SK-N-SH (cell line): Measurements from ENCODE around the gene TMEM50B. TPM values are rescaled to one million over a fixed set of nuclear protein-coding genes. Genes with fewer than 3 reads are reported as not detected.

Experiments
- CTCF ChIA-PET: fragments of 300-600, 350-600 bp; formaldehyde crosslinking; extraction: SDS; loops from one replicate; lab custom pipeline; 2021; lab: Yijun Ruan, JAX
- POLR2A ChIA-PET: fragments of 350-600 bp; sonication (Branson Sonifier 250); formaldehyde crosslinking; extraction: SDS; loops from one replicate; lab custom pipeline; 2020; ENCODE audit warnings: antibody characterized with exemption, inconsistent platforms; lab: Yijun Ruan, JAX
- DNase-seq: peaks from one replicate; pipeline ENCODE4 v3.0.0; 2012
- H2AFZ ChIP-seq: fragments of 200-600 bp; sonication (generic); 2 replicates; pipeline ENCODE4 v1.8.1; 2016; ENCODE audit warnings: antibody characterized with exemption, mild to moderate bottlenecking, low read depth
- H3F3A ChIP-seq: fragments of 200-600 bp; sonication (generic); replicated peaks from 2 replicates; pipeline ENCODE3; 2016; ENCODE audit warnings: antibody characterized with exemption, mild to moderate bottlenecking; ENCODE audit not compliant: insufficient read depth
- H3K27ac ChIP-seq, 2 experiments: fragments of 200-500 bp in 1 of 2; fragments of 200-600 bp in 1 of 2; sonication (Bioruptor generic) in 1 of 2; sonication (generic), shearing (Covaris generic) in 1 of 2; 2 replicates each; pipeline versions ENCODE4 v1.5.1 to v1.6.1; 2014 to 2016; ENCODE audit warnings: low read depth in 2 of 2, inconsistent platforms in 1 of 2, low read length in 1 of 2, mild to moderate bottlenecking in 1 of 2, mixed read lengths in 1 of 2
- H3K27me3 ChIP-seq: fragments of 200-600 bp; sonication (generic), shearing (Covaris generic); 2 replicates; pipeline ENCODE4 v1.6.1; 2016; ENCODE audit warnings: mixed run types; ENCODE audit not compliant: insufficient read depth
- H3K36me3 ChIP-seq, 2 experiments: fragments of 200-500 bp in 1 of 2; fragments of 200-600 bp in 1 of 2; sonication (Bioruptor generic) in 1 of 2; sonication (generic) in 1 of 2; replicated peaks in 1 of 2; 2 replicates each; pipeline versions ENCODE3 to v1.5.1; 2014 to 2016; ENCODE audit warnings: low read length in 1 of 2, mild to moderate bottlenecking in 1 of 2; ENCODE audit not compliant: insufficient read depth in 2 of 2, control insufficient read depth in 1 of 2
- H3K4me1 ChIP-seq, 2 experiments: fragments of 200-500 bp in 1 of 2; fragments of 200-600 bp in 1 of 2; sonication (Bioruptor generic) in 1 of 2; sonication (generic), shearing (Covaris generic) in 1 of 2; 2 replicates each; pipeline versions ENCODE4 v1.5.1 to v1.6.1; 2014 to 2016; ENCODE audit warnings: low read depth in 1 of 2, low read length in 1 of 2, mixed run types in 1 of 2; ENCODE audit not compliant: insufficient read depth in 2 of 2, control insufficient read depth in 1 of 2
- H3K4me2 ChIP-seq: fragments of 200-600 bp; sonication (generic), shearing (Covaris generic); 2 replicates; pipeline ENCODE4 v1.6.1; 2017; ENCODE audit warnings: mixed run types
- H3K4me3 ChIP-seq, 2 experiments: fragments of 200-500 bp in 1 of 2; fragments of 200-600 bp in 1 of 2; sonication (Bioruptor generic) in 1 of 2; sonication (generic), shearing (Covaris generic) in 1 of 2; 2 replicates each; pipeline versions ENCODE4 v1.5.1 to v1.8.1; 2014 to 2016; ENCODE audit warnings: low read depth in 2 of 2, inconsistent platforms in 1 of 2, low read length in 1 of 2, mild to moderate bottlenecking in 1 of 2, mixed read lengths in 1 of 2, moderate library complexity in 1 of 2
- H3K79me2 ChIP-seq: fragments of 200-600 bp; sonication (generic); 2 replicates; pipeline ENCODE4 v1.8.1; 2017; ENCODE audit warnings: mild to moderate bottlenecking; ENCODE audit not compliant: insufficient read depth
- H3K9ac ChIP-seq: fragments of 200-600 bp; sonication (generic); 2 replicates; pipeline ENCODE4 v1.6.1; 2017; ENCODE audit warnings: mixed run types
- H3K9me2 ChIP-seq: fragments of 200-600 bp; sonication (generic); 2 replicates; pipeline ENCODE4 v1.6.1; 2017; ENCODE audit warnings: mixed run types
- H3K9me3 ChIP-seq: fragments of 200-600 bp; sonication (generic); 2 replicates; pipeline ENCODE4 v1.6.1; 2017; ENCODE audit warnings: mixed run types, mild to moderate bottlenecking, moderate library complexity
- H4K20me1 ChIP-seq: fragments of 200-600 bp; sonication (generic); 2 replicates; pipeline ENCODE4 v1.6.1; 2017; ENCODE audit warnings: mild to moderate bottlenecking, mixed run types; ENCODE audit not compliant: insufficient read depth
- ELF1 ChIP-seq: IDR thresholded peaks from 2 replicates; pipeline ENCODE4 v1.4.0; 2012
- EZH2phosphoT487 ChIP-seq: fragments of 200-600 bp; sonication (generic); IDR thresholded peaks from 2 replicates; pipeline ENCODE4 v1.6.1; 2017; ENCODE audit warnings: low read depth, mixed run types, mild to moderate bottlenecking, antibody characterized with exemption, moderate library complexity, borderline replicate concordance
- FOXM1 ChIP-seq: IDR thresholded peaks from 2 replicates; pipeline ENCODE4 v1.4.0; 2012; ENCODE audit warnings: low read depth, mild to moderate bottlenecking
- GATA2 ChIP-seq: sonication (generic); formaldehyde crosslinking; IDR thresholded peaks from 2 replicates; pipeline ENCODE4 v1.5.0; 2020; ENCODE audit warnings: mild to moderate bottlenecking, missing genetic modification reagents
- MXI1 ChIP-seq: IDR thresholded peaks from 2 replicates; pipeline ENCODE4 v1.6.1; 2012; ENCODE audit warnings: mild to moderate bottlenecking, low read depth, low read length, improper control_type of control experiment
- NFIC ChIP-seq: IDR thresholded peaks from 2 replicates; pipeline ENCODE4 v1.4.0; 2012; ENCODE audit warnings: borderline replicate concordance
- NRF1 ChIP-seq: IDR thresholded peaks from 2 replicates; pipeline ENCODE4 v1.6.1; 2012; ENCODE audit warnings: low read depth, mild to moderate bottlenecking, low read length
- REST ChIP-seq: IDR thresholded peaks from 2 replicates; pipeline ENCODE4 v1.6.1; 2012; ENCODE audit warnings: mild to moderate bottlenecking, low read depth, low read length, moderate library complexity
- RFX5 ChIP-seq: IDR thresholded peaks from 2 replicates; pipeline ENCODE4 v1.6.1; 2012; ENCODE audit warnings: mild to moderate bottlenecking, improper control_type of control experiment, low read length
- SMC3 ChIP-seq: IDR thresholded peaks from 2 replicates; pipeline ENCODE4 v1.6.1; 2012; ENCODE audit warnings: low read depth, low read length, improper control_type of control experiment
- TAF1 ChIP-seq: IDR thresholded peaks from 2 replicates; pipeline ENCODE4 v1.6.1; 2012; ENCODE audit warnings: low read depth, mild to moderate bottlenecking, low read length, moderate library complexity, borderline replicate concordance
- YY1 ChIP-seq: IDR thresholded peaks from 2 replicates; pipeline ENCODE4 v1.4.0; 2012; ENCODE audit warnings: low read depth, mild to moderate bottlenecking
- ZBTB33 ChIP-seq: IDR thresholded peaks from 2 replicates; pipeline ENCODE4 v1.4.0; 2012; ENCODE audit warnings: low read depth, borderline replicate concordance
- WGBS: methylation state at CpG from one replicate; pipeline ENCODE4 v1.1.6; 2017; ENCODE audit warnings: low lambda C conversion rate; 5-methylcytosine and 5-hydroxymethylcytosine counted together
- polyA plus RNA-seq, 3 experiments: library from polyadenylated mRNA; depleted of rRNA; stranded (reverse); fragments of >200 nt; gene quantifications; 2 replicates each; pipeline ENCODE4 v1.2.3, GENCODE V29; 2012

The TMEM50B gene
- polyA plus RNA-seq, 1 of the 3 experiments (the other 2 are of a cell fraction) = 27.3 TPM

- TF ChIP-seq REST = no peak
- TF ChIP-seq SMC3 = no peak
- no peak for TF ChIP-seq FOXM1
- no peak for TF ChIP-seq ELF1
- no peak for TF ChIP-seq RFX5
- TF ChIP-seq EZH2phosphoT487 = no peak
- TF ChIP-seq YY1 = no peak
- TF ChIP-seq ZBTB33 = no peak
- TF ChIP-seq MXI1 = no peak
Observed at GRCh38 chr21:33481314-33481943, 1.7 kb upstream of the TMEM50B start (continued).

- Histone ChIP-seq H3K4me3 (peak overlapping the region; percentile 65 to 75), H3K36me3 (no peaks in the 10 kb centered on the region), H3K9me3 (no peaks in the 10 kb centered on the region), H3K4me2 (peak overlapping the region; percentile 85), H3K9me2 (no peaks in the 10 kb centered on the region), H3F3A (peaks cover 16% of the 10 kb centered on the region), H3K4me1 (peaks cover 0 to 4% of the 10 kb centered on the region in 2 experiments; a peak in 1 of 4 replicates), H4K20me1 (no peaks in the 10 kb centered on the region; the same call in 1 of the 2 replicates), H3K9ac (peak overlapping the region; percentile 87), H3K79me2 (peaks cover 32% of the 10 kb centered on the region), H2AFZ (peak overlapping the region; percentile 97), H3K27ac (peak overlapping the region; percentile 87 to 89), H3K27me3 (no peaks in the 10 kb centered on the region)
- CTCF ChIA-PET = interaction anchor here (0.5 to 2.1 kb wide), 10 partner anchors 11 to 750 kb away, joined by 3 to 15 read pairs (median 4); partner anchors contain the start of gene DNAJC28
- DNase-seq = no peak
- WGBS = 27% methylated on average over 17 of the region's 17 CpGs
- no peak for TF ChIP-seq NRF1
- TF ChIP-seq TAF1 = no peak
- no peak for TF ChIP-seq GATA2 (CRISPR knock-in tag)
- TF ChIP-seq NFIC = no peak
- POLR2A ChIA-PET = interaction anchor here (0.7 to 4.0 kb wide), 7 partner anchors 10 to 172 kb away, joined by 3 to 56 read pairs (median 4); partner anchors contain the start of genes DNAJC28, DONSON and IFNAR1
Observed at GRCh38 chr21:33480481-33481103, 818 bp upstream of the TMEM50B start.
